GM12874 (cell line): ENCODE results near the gene PARVA.

ENCODE experiments used
- CTCF ChIP-seq: IDR thresholded peaks from 2 replicates; pipeline ENCODE4 v1.5.1; 2011; ENCODE audit warnings: low read depth, mild to moderate bottlenecking, control low read depth, low read length, moderate library complexity; ENCODE audit not compliant: insufficient read depth

The PARVA gene

GRCh38 chr11:12472401-12473005, 95.1 kb downstream of the PARVA start:
- TF ChIP-seq CTCF: no peak

- TF ChIP-seq CTCF: no peak
Measured at GRCh38 chr11:12473381-12473780, 96.0 kb downstream of the PARVA start.

- TF ChIP-seq CTCF: no peak
Measured at GRCh38 chr11:12474871-12475270, 97.5 kb downstream of the PARVA start.

GRCh38 chr11:12478743-12479142, 101.4 kb downstream of the PARVA start:
- TF ChIP-seq CTCF: no peak

GRCh38 chr11:12480401-12480800, 103.0 kb downstream of the PARVA start:
- no peak for TF ChIP-seq CTCF

GRCh38 chr11:12482839-12483238, 105.5 kb downstream of the PARVA start:
- no peak for TF ChIP-seq CTCF

GRCh38 chr11:12483604-12484003, 106.2 kb downstream of the PARVA start:
- TF ChIP-seq CTCF: no peak

- TF ChIP-seq CTCF: no peak
Measured at GRCh38 chr11:12485328-12485727, 108.0 kb downstream of the PARVA start.
